ENCODE measurements around the gene PDZD2.
"Not testable (repeated sequence)": the region's sequence is repeated elsewhere in the genome, so short reads cannot be mapped to it uniquely, and the experiment has no call there.

Gene PDZD2

DNA sequence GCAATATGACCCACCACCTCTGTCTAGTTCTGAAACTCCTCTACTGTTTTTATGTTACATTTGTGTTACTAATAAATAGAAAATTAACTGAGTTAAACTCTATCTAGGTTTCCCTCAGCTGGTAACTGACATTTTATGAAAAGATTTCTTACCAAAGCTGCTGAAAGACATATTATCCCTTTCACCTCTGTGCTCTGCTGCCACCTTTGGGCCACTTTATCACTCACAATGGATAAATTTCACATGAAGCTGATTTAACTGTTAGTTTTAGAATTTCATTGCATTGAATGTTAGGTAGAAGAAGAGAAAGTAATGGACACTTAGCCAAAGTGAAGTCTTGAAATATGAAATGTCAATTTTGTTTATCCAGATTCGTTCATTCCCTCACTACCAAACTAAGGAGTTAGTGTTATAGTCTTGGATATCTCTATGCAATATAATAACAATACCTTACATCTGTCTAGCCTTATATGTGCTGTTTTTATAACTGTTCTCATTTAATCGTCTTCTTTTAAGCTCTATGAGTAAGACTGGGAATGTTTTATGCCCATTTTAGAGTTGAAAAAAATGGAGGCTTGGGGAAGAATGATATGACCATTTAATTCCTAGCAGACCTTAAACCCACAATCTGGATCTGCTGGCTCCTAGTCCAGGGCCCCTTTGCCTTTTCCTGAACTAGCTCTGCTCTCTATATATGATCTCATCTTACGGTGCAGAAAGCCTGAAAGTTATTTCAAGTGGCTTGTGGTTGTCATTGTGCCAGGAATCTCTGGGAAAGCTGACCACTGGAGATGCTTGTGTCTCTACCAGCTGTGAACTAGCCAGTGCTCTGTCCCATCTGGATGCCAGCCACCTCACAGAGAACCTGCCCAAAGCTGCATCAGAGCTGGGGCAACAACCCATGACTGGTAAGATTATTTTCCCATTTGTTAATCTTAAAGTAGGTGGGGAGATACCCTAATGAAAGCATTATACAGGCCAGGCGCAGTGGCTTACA lies 438.1 kb downstream of the PDZD2 start:
- DNase-seq (ENCODE audit: low read depth in 2 of 2): peak in 1 of 2 donors; percentile 3

DNA sequence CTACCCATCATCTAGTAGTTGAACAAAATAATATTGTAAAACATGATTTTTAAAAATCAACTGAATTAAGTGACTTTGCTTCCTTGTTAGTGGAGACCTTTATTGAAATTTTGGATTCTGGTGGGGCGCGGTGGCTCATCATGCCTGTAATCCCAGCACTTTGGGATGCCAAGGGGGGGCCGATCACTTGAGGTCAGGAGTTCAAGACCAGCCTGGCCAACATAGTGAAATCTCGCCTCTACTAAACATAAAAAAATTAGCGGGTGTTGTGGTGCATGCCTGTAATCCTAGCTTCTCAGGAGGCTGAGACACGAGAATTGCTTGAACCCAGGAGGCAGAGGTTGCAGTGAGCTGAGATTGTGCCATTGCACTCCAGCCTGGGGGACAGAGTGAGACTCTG lies 439.9 kb downstream of the PDZD2 start:
- not testable (repeated sequence) for DNase-seq (ENCODE audit: low read depth in 2 of 2)

DNA sequence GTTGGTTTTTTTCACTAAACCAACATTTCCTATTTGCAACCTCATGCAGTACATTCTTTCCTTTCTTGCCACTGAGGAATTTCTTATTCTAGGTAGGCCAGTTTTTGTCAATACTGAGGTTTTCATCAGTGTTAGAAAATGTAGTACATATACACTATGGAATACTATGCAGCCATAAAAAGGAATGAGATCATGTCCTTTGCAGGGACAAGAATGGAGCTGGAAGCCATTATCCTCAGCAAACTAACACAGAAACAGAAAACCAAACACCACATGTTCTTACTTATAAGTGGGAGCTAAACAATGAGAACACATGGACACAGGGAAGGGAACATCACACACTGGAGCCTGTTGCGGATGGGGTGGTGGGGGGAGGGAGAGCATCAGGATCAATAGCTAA lies 441.6 kb downstream of the PDZD2 start:
- not testable (repeated sequence) for DNase-seq (ENCODE audit: low read depth in 2 of 2)

DNA sequence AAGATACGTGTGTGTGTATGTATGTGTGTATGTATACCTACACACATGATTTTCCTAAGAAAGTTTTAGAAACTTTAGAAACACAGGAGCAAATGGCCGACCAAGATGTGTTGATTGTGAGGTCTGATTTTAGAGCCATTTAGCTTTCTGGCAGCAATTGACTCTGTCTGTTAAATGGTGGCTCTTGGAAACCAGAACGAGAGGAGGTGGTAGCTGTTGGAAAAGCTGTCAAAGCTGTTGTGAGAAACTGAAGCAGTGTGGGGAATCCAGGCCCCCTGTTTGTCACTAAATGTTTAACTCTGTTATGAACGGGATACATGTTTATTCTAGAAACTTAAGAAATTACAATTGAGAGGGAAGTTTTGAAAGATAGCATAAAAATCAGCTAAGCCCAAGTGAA lies 443.8 kb downstream of the PDZD2 start:
- DNase-seq (ENCODE audit: low read depth in 2 of 2): no peak

DNA sequence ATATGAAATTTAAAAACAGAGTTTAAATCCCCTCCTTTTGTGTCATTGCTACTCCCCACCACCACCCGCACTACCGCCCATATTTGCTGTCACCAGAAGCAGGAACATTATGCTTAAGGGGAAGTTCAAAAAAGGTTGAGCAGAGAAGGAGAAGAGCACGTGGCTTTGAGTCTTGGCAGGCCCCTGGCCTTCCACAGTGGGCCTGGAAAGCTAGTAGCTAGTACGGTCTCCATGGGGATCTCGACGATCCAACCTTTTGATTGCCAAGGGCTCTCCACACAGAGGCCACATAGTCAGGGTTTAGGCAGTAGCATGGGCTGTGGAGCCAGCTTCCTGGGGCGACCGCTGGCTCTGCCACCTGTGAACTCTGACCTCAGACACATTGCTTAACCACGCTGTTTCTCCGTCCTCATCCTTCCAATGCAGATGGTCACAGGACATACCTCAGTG lies 445.1 kb downstream of the PDZD2 start:
- no peak for DNase-seq (ENCODE audit: low read depth in 2 of 2)

DNA sequence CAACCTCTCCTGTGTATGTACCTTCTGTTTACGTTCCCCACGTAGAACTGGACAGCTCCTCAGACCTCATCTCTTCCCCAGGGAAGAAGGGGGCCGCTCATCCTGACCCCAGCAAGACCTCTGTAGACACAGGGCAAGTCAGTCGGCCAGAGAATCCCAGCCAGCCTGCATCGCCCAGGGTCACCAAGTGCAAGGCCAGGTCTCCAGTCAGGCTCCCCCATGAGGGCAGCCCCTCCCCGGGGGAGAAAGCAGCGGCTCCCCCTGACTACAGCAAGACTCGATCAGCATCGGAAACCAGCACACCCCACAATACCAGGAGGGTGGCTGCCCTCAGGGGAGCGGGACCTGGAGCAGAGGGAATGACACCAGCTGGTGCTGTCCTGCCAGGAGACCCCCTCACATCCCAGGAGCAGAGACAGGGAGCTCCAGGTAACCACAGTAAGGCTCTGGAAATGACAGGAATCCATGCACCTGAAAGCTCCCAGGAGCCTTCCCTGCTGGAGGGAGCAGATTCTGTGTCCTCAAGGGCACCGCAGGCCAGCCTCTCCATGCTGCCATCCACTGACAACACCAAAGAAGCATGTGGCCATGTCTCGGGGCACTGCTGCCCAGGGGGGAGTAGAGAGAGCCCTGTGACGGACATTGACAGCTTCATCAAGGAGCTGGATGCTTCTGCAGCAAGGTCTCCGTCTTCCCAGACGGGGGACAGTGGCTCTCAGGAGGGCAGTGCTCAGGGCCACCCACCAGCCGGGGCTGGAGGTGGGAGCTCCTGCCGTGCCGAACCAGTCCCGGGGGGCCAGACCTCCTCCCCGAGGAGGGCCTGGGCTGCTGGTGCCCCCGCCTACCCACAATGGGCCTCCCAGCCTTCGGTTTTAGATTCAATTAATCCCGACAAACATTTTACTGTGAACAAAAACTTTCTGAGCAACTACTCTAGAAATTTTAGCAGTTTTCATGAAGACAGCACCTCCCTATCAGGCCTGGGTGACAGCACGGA lies 448.5 kb downstream of the PDZD2 start:
- no peak for DNase-seq (ENCODE audit: low read depth in 2 of 2)

DNA sequence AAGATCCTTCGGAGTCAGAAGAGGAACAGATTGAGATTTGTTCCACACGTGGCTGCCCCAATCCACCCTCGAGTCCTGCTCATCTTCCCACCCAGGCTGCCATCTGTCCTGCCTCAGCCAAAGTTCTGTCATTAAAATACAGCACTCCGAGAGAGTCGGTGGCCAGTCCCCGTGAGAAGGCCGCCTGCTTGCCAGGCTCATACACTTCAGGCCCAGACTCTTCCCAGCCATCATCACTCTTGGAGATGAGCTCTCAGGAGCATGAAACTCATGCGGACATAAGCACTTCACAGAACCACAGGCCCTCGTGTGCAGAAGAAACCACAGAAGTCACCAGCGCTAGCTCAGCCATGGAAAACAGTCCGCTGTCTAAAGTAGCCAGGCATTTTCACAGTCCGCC lies 449.3 kb downstream of the PDZD2 start:
- no peak for DNase-seq (ENCODE audit: low read depth in 2 of 2)

GRCh38 chr5:32089146-32090000 lies 450.4 kb downstream of the PDZD2 start:
- no peak for DNase-seq (ENCODE audit: low read depth in 2 of 2)

- no peak for DNase-seq (ENCODE audit: low read depth in 2 of 2)
Observed at GRCh38 chr5:32090026-32090754, 451.3 kb downstream of the PDZD2 start.

DNA sequence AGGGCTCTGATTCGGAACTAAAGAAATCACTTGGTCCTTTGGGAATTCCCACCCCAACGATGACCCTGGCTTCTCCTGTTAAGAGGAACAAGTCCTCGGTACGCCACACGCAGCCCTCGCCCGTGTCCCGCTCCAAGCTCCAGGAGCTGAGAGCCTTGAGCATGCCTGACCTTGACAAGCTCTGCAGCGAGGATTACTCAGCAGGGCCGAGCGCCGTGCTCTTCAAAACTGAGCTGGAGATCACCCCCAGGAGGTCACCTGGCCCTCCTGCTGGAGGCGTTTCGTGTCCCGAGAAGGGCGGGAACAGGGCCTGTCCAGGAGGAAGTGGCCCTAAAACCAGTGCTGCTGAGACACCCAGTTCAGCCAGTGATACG lies 451.8 kb downstream of the PDZD2 start:
- no peak for DNase-seq (ENCODE audit: low read depth in 2 of 2)

DNA sequence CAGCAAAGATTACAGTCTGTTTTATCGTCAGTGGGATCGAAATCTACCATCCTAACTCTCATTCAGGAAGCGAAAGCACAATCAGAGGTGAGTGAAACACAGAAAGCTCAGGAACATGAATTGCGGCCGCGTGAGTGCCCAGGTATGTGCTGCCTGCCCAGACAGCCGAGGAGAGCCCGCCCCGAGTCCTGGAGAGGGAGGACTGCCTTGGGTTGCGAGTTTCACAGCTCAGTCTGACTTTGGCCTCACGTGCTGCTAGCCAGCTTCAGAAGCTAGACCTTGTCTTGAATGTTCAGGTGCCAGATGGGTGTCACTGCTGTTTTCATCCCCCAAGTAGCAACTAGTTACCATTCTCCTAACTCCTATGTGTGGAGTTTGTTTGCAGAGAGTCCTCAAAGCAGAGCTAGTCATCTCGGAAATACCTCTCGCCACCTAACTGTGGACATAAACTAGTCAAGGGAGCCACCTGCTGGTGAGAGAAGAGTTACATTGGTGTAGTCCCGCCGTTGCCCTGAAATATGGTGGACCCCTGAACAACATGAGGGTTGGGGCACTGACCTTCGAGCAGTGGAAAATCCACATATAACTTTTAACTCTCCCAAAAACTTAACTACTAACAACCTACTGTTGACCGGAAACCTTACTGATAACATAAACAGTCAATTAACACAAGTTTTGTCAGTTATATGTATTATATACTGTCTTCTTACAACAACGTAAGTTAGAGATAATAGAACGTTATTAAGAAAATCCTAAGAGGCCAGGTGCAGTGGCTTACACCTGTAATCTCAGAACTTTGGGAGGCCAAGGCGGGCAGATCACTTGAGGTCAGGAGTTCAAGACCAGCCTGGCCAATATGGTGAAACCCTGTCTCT lies 454.2 kb downstream of the PDZD2 start:
- peak; percentile 13 to 21 for DNase-seq (ENCODE audit: low read depth in 2 of 2)

DNA sequence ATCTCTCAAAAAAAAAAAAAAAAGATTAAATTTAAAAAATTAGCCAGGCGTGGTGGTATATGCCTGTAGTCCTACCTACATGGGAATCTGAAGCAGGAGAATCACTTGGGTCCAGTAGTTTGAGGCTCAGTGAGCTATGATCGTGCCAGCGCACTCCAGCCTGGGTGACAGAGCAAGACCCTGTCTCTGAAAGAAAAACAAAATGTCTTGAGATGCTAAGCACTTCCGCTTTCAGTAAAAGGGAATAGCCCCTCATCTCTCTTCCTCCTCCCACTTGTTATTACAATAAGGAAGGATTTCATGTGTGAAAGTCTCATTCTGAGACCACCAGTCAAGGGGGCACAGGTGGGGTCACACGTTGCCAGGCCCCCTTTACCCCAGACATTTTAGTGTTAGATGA lies 455.8 kb downstream of the PDZD2 start:
- no peak for DNase-seq (ENCODE audit: low read depth in 2 of 2)

- DNase-seq (ENCODE audit: low read depth in 2 of 2): no peak
Observed at GRCh38 chr5:32095261-32095671, 456.3 kb downstream of the PDZD2 start.

DNA sequence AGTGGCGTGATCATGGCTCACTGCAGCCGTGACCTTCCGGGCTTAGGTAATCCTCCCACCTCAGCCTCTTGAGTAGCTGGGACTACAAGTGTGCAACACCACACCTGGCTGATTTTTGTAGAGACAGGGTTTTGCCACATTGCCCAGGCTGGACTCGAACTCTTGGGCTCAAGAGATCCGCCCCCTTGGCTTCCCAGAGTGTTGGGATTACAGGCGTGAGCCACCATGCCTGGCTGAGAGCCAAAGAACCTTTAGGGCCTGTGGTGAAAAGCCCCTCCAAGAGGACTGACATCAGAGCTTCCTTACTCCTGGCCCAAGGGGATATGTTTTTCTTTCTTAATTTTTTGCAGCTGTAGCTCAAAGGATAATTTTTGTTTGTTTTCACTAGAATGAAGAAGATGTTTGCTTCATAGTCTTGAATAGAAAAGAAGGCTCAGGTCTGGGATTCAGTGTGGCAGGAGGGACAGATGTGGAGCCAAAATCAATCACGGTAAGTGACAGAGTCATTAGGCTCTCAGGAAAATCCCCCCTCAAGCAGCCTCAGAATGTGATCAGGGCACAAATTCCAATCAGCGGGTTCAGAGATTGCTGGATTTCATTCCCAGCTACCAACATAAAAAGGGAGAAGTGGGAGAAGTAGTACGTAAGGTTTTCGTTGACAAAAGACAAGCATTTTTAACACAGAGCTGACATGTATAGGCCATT lies 458.1 kb downstream of the PDZD2 start:
- no peak for DNase-seq (ENCODE audit: low read depth in 2 of 2)

GRCh38 chr5:32098291-32098690 lies 459.4 kb downstream of the PDZD2 start:
- no peak for DNase-seq (ENCODE audit: low read depth in 2 of 2)

DNA sequence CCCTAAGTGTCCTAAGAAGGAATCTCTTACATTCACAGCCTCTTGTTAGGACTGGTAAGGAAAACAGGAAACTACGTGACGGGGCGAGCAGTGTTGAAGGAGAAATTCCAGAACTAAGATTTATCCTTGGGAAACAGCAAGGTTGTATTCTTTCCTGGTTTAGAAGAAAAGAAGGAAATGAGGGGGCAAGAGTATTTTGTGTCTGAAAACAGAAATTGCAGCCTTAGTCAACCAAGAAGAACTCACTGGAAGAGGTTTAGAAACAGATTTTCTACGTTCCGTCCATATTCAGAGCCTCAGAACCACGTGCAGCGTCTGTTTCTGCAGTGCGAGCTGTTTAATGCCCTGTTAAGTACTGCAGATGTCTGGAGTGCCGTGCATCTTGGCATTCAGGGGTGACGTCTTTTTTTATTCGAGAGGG lies 460.0 kb downstream of the PDZD2 start:
- no peak for DNase-seq (ENCODE audit: low read depth in 2 of 2)

- no peak for DNase-seq (ENCODE audit: low read depth in 2 of 2)
Observed at GRCh38 chr5:32099486-32100035, 460.6 kb downstream of the PDZD2 start.

DNA sequence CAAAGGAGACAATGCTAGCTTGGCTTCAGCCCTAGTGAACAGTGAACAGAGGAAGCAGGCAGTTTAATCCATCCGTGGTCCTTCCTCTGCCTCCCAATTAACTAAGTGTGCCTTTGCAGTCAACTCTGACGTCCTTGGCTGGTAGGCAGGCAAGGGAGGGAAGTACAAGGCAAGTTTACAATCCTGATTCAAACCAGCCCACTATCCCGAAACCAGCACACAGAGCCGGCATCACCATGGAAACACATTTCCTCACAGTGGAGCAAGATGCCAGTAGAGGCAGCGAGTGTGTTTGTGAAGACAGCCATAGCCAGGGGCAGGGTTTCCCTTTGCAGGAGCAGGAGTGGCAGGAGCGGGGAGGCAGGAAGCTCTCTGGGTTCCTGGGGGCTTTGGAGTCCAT lies 461.3 kb downstream of the PDZD2 start:
- DNase-seq (ENCODE audit: low read depth in 2 of 2): no peak

Measured in stimulated activated CD4-positive, alpha-beta T cell treated with anti-CD3 and anti-CD28 coated beads, Interleukin-1b, Interleukin-23, amount 100 ng/mL, for 1 hour (primary cell).